Measurements from ENCODE around the gene DDX4.

DNA sequence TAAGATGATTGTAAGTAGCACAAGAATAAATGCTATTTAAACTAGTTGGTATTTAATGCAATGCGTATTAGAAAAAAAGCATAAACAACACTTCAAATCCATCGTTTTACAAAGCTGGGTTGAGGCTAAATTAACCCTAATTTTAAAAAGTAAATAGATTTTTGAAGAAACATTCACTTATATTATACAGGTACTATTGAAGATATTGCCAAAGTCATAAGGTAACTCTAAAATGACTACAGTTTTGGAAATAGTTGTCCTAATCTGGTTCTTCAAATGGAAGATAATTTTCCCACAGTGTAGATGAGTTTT lies 45.8 kb upstream of the DDX4 start:
- TF ChIP-seq, protein P1, sequence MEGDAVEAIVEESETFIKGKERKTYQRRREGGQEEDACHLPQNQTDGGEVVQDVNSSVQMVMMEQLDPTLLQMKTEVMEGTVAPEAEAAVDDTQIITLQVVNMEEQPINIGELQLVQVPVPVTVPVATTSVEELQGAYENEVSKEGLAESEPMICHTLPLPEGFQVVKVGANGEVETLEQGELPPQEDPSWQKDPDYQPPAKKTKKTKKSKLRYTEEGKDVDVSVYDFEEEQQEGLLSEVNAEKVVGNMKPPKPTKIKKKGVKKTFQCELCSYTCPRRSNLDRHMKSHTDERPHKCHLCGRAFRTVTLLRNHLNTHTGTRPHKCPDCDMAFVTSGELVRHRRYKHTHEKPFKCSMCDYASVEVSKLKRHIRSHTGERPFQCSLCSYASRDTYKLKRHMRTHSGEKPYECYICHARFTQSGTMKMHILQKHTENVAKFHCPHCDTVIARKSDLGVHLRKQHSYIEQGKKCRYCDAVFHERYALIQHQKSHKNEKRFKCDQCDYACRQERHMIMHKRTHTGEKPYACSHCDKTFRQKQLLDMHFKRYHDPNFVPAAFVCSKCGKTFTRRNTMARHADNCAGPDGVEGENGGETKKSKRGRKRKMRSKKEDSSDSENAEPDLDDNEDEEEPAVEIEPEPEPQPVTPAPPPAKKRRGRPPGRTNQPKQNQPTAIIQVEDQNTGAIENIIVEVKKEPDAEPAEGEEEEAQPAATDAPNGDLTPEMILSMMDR (IDR thresholded peaks at IDR 0.05) = no peak
- TF ChIP-seq POLR2AphosphoS5 (IDR thresholded peaks at IDR 0.05) (no peak), POLR2A (IDR thresholded peaks at IDR 0.05) (no peak)
